Mammary epithelial cell (primary cell): Measurements from ENCODE around the gene NQO2.

Experiments
- EZH2 ChIP-seq: IDR thresholded peaks from 2 replicates; pipeline ENCODE4 v1.6.1; 2012; ENCODE audit warnings: low read length, inconsistent platforms, borderline replicate concordance
- TF ChIP-seq, protein P1 (sequence below), 2 donors: IDR thresholded peaks in 1 of 2; conservative IDR thresholded peaks in 1 of 2; 2 replicates each; pipeline ENCODE4 v1.5.1; 2011 to 2012; ENCODE audit warnings: inconsistent platforms in 2 of 2, low read length in 2 of 2, mild to moderate bottlenecking in 2 of 2, control low read depth in 1 of 2, low read depth in 1 of 2; ENCODE audit not compliant: insufficient read depth in 1 of 2; ENCODE audit errors: extremely low read depth in 1 of 2

DNA sequence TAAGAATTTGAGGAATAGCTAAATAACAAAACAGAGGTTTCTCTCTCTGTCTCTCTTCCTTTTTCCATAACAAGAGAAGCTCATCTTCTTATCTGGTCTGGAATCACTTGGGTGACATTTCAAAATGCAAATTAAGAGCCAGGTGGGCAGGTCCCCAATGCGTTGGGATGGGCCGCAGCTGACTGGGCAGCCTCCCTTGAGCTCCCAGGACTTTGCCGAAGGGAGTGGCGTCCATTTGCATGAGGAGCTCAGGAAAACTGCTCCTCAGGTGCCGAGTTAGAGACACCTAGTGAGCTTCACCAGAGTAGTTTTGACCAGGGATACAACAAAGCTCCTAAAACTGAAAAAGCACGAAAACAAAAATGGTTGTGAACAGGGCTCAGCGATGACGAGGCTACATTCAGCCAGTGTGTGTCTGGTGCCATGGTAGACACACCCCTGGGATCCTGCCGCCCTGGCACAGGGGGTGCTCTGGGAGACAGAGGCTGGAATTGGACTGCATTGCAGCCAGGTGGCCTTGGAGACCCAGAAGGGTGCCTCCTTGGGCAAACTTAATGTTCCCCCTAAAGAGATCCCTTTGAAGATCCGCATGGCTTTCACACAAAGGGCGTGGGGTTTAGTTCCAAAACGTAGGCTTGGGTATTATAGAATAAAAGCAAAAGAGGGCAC lies 14.8 kb upstream of the NQO2 start:
- no peak for TF ChIP-seq EZH2
- TF ChIP-seq, protein P1, sequence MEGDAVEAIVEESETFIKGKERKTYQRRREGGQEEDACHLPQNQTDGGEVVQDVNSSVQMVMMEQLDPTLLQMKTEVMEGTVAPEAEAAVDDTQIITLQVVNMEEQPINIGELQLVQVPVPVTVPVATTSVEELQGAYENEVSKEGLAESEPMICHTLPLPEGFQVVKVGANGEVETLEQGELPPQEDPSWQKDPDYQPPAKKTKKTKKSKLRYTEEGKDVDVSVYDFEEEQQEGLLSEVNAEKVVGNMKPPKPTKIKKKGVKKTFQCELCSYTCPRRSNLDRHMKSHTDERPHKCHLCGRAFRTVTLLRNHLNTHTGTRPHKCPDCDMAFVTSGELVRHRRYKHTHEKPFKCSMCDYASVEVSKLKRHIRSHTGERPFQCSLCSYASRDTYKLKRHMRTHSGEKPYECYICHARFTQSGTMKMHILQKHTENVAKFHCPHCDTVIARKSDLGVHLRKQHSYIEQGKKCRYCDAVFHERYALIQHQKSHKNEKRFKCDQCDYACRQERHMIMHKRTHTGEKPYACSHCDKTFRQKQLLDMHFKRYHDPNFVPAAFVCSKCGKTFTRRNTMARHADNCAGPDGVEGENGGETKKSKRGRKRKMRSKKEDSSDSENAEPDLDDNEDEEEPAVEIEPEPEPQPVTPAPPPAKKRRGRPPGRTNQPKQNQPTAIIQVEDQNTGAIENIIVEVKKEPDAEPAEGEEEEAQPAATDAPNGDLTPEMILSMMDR (conservative IDR thresholded peaks at IDR 0.05 in 1 of 2, IDR thresholded peaks at IDR 0.05 in 1 of 2; ENCODE audit: extremely low read depth in 1 of 2, insufficient read depth in 1 of 2, low read depth in 1 of 2, low read length in 2 of 2): no peak
